Endothelial cell of umbilical vein (primary cell): ENCODE measurements around the gene SBF1. TPM values are rescaled to one million over a fixed set of nuclear protein-coding genes. Genes with fewer than 3 reads are reported as not detected.

Source experiments
- BruUV-seq: library from RNA; stranded (reverse); fragments of 400-500 nt; replicated peaks from 2 replicates; lab custom pipeline; 2021; lab: Mats Ljungman, UMichigan
- CTCF ChIA-PET: fragments of 300-600, 350-600 bp; sonication (Branson Sonifier 250); formaldehyde crosslinking; loops from one replicate; lab custom pipeline; 2021; ENCODE audit warnings: antibody characterized with exemption, inconsistent platforms; lab: Charles Lee
- POLR2A ChIA-PET: fragments of 300-600, 350-600 bp; sonication (Branson Sonifier 250); formaldehyde crosslinking; loops from one replicate; lab custom pipeline; 2021; ENCODE audit warnings: antibody characterized with exemption, inconsistent platforms; lab: Charles Lee
- DNase-seq: peaks from one replicate; pipeline ENCODE4 v3.0.0-alpha.2; 2011; ENCODE audit warnings: low read depth, low spot score
- FAIRE-seq: peaks from 2 replicates; lab custom pipeline; 2011; peaks lifted over from hg19 to GRCh38; lab: Jason Lieb, UNC
- H2AFZ ChIP-seq: 2 replicates; pipeline ENCODE4 v1.6.0; 2012; ENCODE audit warnings: low read depth, low read length, control low read depth, inconsistent platforms
- H3K27ac ChIP-seq: 2 replicates; pipeline ENCODE4 v1.5.1; 2011; ENCODE audit warnings: low read depth, mild to moderate bottlenecking, control low read depth, low read length, moderate library complexity; ENCODE audit not compliant: insufficient read depth
- H3K27me3 ChIP-seq, 2 experiments: 2 replicates each; pipeline versions ENCODE4 v1.6.0 to v1.6.1; 2011; ENCODE audit warnings: low read length in 2 of 2, mixed read lengths in 1 of 2; ENCODE audit not compliant: control insufficient read depth in 2 of 2, insufficient read depth in 2 of 2
- H3K36me3 ChIP-seq, 2 experiments: 2 replicates in 1 of 2; 3 replicates in 1 of 2; pipeline ENCODE4 v1.5.1; 2011; ENCODE audit warnings: low read length in 2 of 2, mild to moderate bottlenecking in 1 of 2, moderate library complexity in 1 of 2; ENCODE audit not compliant: control insufficient read depth in 2 of 2, insufficient read depth in 2 of 2; ENCODE audit errors: extremely low read depth in 1 of 2
- H3K4me1 ChIP-seq: 3 replicates; pipeline ENCODE4 v1.5.1; 2011; ENCODE audit warnings: mild to moderate bottlenecking, low read length; ENCODE audit not compliant: control insufficient read depth, insufficient read depth; ENCODE audit errors: extremely low read depth
- H3K4me2 ChIP-seq: 2 replicates; pipeline ENCODE4 v1.6.1; 2011; ENCODE audit warnings: low read length, control low read depth, mixed read lengths; ENCODE audit not compliant: insufficient read depth
- H3K4me3 ChIP-seq, 3 experiments: fragments of 200-600 bp in 1 of 3; sonication (generic), shearing (Covaris generic) in 1 of 3; replicated peaks in 1 of 3; 2 replicates each; pipeline ENCODE4 v1.5.1; 2011 to 2016; ENCODE audit warnings: control low read depth in 3 of 3, low read length in 3 of 3, mild to moderate bottlenecking in 2 of 3, inconsistent platforms in 1 of 3, low read depth in 1 of 3, moderate library complexity in 1 of 3; ENCODE audit not compliant: insufficient read depth in 1 of 3
- H3K79me2 ChIP-seq: 2 replicates; pipeline ENCODE4 v1.6.0; 2012; ENCODE audit warnings: low read length, inconsistent platforms; ENCODE audit not compliant: control insufficient read depth, insufficient read depth
- H3K9ac ChIP-seq: replicated peaks from 2 replicates; pipeline ENCODE3; 2011; ENCODE audit warnings: low read length, control low read depth; ENCODE audit not compliant: insufficient read depth; ENCODE audit errors: extremely low read depth
- H3K9me1 ChIP-seq: replicated peaks from 3 replicates; pipeline ENCODE4 v1.6.0; 2011; ENCODE audit warnings: mild to moderate bottlenecking, low read length; ENCODE audit not compliant: control insufficient read depth, insufficient read depth; ENCODE audit errors: extremely low read depth
- H3K9me3 ChIP-seq: replicated peaks from 2 replicates; pipeline ENCODE4 v1.5.1; 2012; ENCODE audit warnings: low read length, inconsistent platforms; ENCODE audit not compliant: control insufficient read depth, insufficient read depth
- H4K20me1 ChIP-seq: replicated peaks from 2 replicates; pipeline ENCODE3; 2011; ENCODE audit warnings: mild to moderate bottlenecking, low read length; ENCODE audit not compliant: control insufficient read depth, insufficient read depth; ENCODE audit errors: extremely low read depth
- EZH2 ChIP-seq: IDR thresholded peaks from 2 replicates; pipeline ENCODE4 v1.6.1; 2012; ENCODE audit warnings: borderline replicate concordance, low read depth, mild to moderate bottlenecking, moderate library complexity, low read length, inconsistent platforms; ENCODE audit not compliant: severe bottlenecking
- FOS ChIP-seq: IDR thresholded peaks from 2 replicates; pipeline ENCODE4 v1.6.1; 2011; ENCODE audit warnings: mild to moderate bottlenecking, low read length, moderate library complexity, borderline replicate concordance; ENCODE audit not compliant: insufficient read depth
- GATA2 ChIP-seq: IDR thresholded peaks from 2 replicates; pipeline ENCODE4 v1.7.0; 2011; ENCODE audit warnings: low read depth, mild to moderate bottlenecking, moderate library complexity, mixed read lengths, low read length; ENCODE audit not compliant: insufficient read length, insufficient read depth
- JUN ChIP-seq: IDR thresholded peaks from 2 replicates; pipeline ENCODE4 v1.6.1; 2011; ENCODE audit warnings: borderline replicate concordance, low read depth; ENCODE audit not compliant: insufficient read length, insufficient read depth
- MYC ChIP-seq: IDR thresholded peaks from one replicate; pipeline ENCODE4 v1.6.1; 2011; ENCODE audit warnings: mild to moderate bottlenecking, low read depth, low read length
- POLR2A ChIP-seq: IDR thresholded peaks from 2 replicates; pipeline ENCODE4 v1.6.1; 2012; ENCODE audit warnings: low read depth, mild to moderate bottlenecking, control low read depth, low read length
- POLR2AphosphoS5 ChIP-seq: IDR thresholded peaks from 2 replicates; pipeline ENCODE4 v1.6.1; 2012; ENCODE audit warnings: low read depth, mild to moderate bottlenecking, control low read depth, low read length, moderate library complexity; ENCODE audit not compliant: insufficient read depth
- dilution Hi-C: fragments of 300-500 bp; cut with MboI; formaldehyde crosslinking; loops from one replicate; pipeline ENCODE4 v1.15.0; 2019; ENCODE audit warnings: low sequenced_read_pairs; ENCODE audit not compliant: extremely low pct_ligation_motif_present
- intact Hi-C: fragments of 100-400 bp; cut with micrococcal nuclease; formaldehyde crosslinking; loops from one replicate; pipeline ENCODE4 v1.10.0; 2022
- polyA plus RNA-seq, 4 experiments: library from polyadenylated mRNA; depleted of rRNA in 3 of 4; stranded (reverse) in 3 of 4; unstranded in 1 of 4; fragments of >200 nt; gene quantifications; 2 replicates each; pipeline versions ENCODE4 v1.2.1 to v1.2.3, GENCODE V29; 2011 to 2012; ENCODE audit warnings: missing spikeins in 1 of 4
- total RNA-seq: library from RNA; stranded (reverse); gene quantifications from 2 replicates; pipeline ENCODE4 v1.2.3, GENCODE V29; 2021
- TF ChIP-seq, protein P1 (sequence below), 2 donors: IDR thresholded peaks; 1 replicate in 1 of 2; 2 replicates in 1 of 2; pipeline ENCODE4 v1.5.1; 2011; ENCODE audit warnings: low read length in 2 of 2, mild to moderate bottlenecking in 2 of 2, moderate library complexity in 2 of 2, control low read depth in 1 of 2, inconsistent platforms in 1 of 2, low read depth in 1 of 2; ENCODE audit not compliant: insufficient read depth in 1 of 2; ENCODE audit errors: extremely low read depth in 1 of 2
- TF ChIP-seq, protein P2 (sequence below): IDR thresholded peaks from 2 replicates; pipeline ENCODE4 v1.6.1; 2011; ENCODE audit not compliant: insufficient read depth, insufficient read length

Gene SBF1
- total and polyA plus RNA-seq, 2 donors (not counting 3 experiments of a cell fraction or from before 2014, with no cell fraction given): 36.3 to 68.6 TPM

GRCh38 chr22:50517495-50518260 is 42.8 kb upstream of the SBF1 start:
- Histone ChIP-seq H3K9me1 (no peaks in the 10 kb centered on the region), H3K9ac (no peak overlapping the region), H4K20me1 (no peaks in the 10 kb centered on the region), H2AFZ (no peak overlapping the region), H3K79me2 (peaks cover 10% of the 10 kb centered on the region), H3K27ac (no peak overlapping the region), H3K27me3 (no peaks in the 10 kb centered on the region), H3K4me1 (peaks cover 3% of the 10 kb centered on the region), H3K9me3 (no peaks in the 10 kb centered on the region), H3K4me2 (no peak overlapping the region), H3K4me3 (no peak overlapping the region), H3K36me3 (peaks cover 0 to 15% of the 10 kb centered on the region in 2 experiments)
- dilution Hi-C loops (no loop called here), intact Hi-C loops (no loop called here)
- DNase-seq (no peak), FAIRE-seq (no peak)
- no TSS peak for BruUV-seq
- ChIA-PET POLR2A (no interaction called here), CTCF (interaction anchor here (1.4 kb wide), 1 partner anchor 8 kb away, joined by 5 read pairs; the partner anchor contains the start of gene SCO2)
- TF ChIP-seq FOS (no peak), JUN (no peak), POLR2A (no peak), POLR2AphosphoS5 (no peak), GATA2 (no peak), EZH2 (no peak), MYC (no peak)
- TF ChIP-seq, protein P1, sequence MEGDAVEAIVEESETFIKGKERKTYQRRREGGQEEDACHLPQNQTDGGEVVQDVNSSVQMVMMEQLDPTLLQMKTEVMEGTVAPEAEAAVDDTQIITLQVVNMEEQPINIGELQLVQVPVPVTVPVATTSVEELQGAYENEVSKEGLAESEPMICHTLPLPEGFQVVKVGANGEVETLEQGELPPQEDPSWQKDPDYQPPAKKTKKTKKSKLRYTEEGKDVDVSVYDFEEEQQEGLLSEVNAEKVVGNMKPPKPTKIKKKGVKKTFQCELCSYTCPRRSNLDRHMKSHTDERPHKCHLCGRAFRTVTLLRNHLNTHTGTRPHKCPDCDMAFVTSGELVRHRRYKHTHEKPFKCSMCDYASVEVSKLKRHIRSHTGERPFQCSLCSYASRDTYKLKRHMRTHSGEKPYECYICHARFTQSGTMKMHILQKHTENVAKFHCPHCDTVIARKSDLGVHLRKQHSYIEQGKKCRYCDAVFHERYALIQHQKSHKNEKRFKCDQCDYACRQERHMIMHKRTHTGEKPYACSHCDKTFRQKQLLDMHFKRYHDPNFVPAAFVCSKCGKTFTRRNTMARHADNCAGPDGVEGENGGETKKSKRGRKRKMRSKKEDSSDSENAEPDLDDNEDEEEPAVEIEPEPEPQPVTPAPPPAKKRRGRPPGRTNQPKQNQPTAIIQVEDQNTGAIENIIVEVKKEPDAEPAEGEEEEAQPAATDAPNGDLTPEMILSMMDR (IDR thresholded peaks at IDR 0.05; ENCODE audit: extremely low read depth in 1 of 2, insufficient read depth in 1 of 2, low read depth in 1 of 2, low read length in 2 of 2): no peak
- TF ChIP-seq, protein P2, sequence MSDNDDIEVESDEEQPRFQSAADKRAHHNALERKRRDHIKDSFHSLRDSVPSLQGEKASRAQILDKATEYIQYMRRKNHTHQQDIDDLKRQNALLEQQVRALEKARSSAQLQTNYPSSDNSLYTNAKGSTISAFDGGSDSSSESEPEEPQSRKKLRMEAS: no peak
